ENCODE measurements around the gene PHIP. TPM values are rescaled to one million over a fixed set of nuclear protein-coding genes. Genes with fewer than 3 reads are reported as not detected.

Gene PHIP
- total RNA-seq, 1 donor from 2014 or later: 14.9 TPM

DNA sequence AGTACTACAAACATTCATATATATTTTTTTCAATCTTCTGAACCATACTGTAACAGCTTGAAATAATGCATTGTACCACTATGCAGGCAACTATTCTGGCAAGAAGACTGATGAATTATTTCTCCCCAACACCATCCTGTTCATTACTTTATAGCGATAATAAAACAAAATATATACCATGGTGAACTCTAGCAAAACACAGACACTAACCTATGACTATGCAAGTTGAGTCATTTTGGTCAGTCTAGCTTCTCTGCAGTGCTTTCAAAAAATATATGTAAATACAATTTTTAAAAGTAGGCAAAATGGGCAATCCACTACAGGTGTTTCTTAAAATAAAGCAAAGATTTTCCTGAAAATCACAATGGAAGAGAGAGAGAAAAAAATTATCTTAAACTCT is 20.3 kb downstream of the PHIP start:
- H3K4me3 ChIP-seq: no peak overlapping the region
- H3K36me3 ChIP-seq: peaks cover 18 to 45% of the 10 kb centered on the region in 2 donors
- H3K4me1 ChIP-seq: no peaks in the 10 kb centered on the region
- no peaks in the 10 kb centered on the region for H3K9me3 ChIP-seq
- H3K27ac ChIP-seq: no peak overlapping the region
- no peaks in the 10 kb centered on the region for H3K27me3 ChIP-seq
- intact Hi-C loops (cut with DNase I): no loop called here
- TF ChIP-seq, protein P1, sequence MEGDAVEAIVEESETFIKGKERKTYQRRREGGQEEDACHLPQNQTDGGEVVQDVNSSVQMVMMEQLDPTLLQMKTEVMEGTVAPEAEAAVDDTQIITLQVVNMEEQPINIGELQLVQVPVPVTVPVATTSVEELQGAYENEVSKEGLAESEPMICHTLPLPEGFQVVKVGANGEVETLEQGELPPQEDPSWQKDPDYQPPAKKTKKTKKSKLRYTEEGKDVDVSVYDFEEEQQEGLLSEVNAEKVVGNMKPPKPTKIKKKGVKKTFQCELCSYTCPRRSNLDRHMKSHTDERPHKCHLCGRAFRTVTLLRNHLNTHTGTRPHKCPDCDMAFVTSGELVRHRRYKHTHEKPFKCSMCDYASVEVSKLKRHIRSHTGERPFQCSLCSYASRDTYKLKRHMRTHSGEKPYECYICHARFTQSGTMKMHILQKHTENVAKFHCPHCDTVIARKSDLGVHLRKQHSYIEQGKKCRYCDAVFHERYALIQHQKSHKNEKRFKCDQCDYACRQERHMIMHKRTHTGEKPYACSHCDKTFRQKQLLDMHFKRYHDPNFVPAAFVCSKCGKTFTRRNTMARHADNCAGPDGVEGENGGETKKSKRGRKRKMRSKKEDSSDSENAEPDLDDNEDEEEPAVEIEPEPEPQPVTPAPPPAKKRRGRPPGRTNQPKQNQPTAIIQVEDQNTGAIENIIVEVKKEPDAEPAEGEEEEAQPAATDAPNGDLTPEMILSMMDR (IDR thresholded peaks at IDR 0.05): no peak
- DNase-seq (ENCODE audit: low spot score in 2 of 2): no peak

DNA sequence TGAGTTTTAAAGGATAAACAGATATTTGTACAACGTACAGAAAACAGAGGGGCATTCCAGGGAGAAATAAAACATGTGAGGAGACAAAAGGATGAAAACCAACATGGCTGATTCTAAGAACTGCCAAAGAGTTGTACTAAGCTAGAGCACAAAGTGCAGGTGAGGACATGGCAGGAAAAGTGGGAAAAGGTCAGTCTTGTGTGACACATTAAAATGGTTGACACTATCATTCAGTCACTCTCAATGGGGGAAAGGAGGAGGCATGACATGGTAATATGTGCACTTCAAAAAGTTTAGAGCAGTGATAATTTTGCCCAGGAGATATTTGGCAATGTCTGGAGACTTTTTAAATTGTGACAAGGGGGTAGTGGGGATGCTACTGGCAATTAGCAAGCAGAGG is 21.8 kb downstream of the PHIP start:
- H3K4me1 ChIP-seq: no peaks in the 10 kb centered on the region
- intact Hi-C loops (cut with DNase I): no loop called here
- H3K36me3 ChIP-seq: peaks cover 18 to 57% of the 10 kb centered on the region in 2 donors
- H3K4me3 ChIP-seq: no peak overlapping the region
- TF ChIP-seq, protein P1 (IDR thresholded peaks at IDR 0.05): no peak
- no peaks in the 10 kb centered on the region for H3K9me3 ChIP-seq
- H3K27me3 ChIP-seq: no peaks in the 10 kb centered on the region
- no peak for DNase-seq (ENCODE audit: low spot score in 2 of 2)
- H3K27ac ChIP-seq: no peak overlapping the region

DNA sequence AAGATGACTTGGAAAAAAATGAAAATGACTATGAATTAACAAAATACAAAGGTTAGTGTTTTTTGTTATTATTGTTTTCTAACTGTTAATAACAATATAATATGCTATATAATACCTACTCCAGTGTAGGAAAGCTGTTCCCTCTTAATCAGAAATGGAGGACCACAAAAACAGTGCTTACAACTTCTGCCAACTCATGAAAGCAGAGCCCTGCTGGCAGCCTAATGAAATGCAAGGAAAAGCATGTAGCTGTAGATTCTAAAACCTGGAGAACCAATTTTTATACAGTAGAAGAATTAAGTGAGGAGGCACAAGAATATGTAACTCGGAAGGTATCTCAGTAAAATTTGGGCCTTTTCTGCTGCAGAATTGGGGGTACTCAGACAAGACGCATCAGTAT is 29.4 kb downstream of the PHIP start:
- intact Hi-C loops (cut with DNase I): no loop called here
- Histone ChIP-seq H3K27ac (no peak overlapping the region), H3K9me3 (no peaks in the 10 kb centered on the region), H3K4me3 (no peak overlapping the region), H3K36me3 (peaks cover 6 to 19% of the 10 kb centered on the region in 2 donors), H3K4me1 (no peaks in the 10 kb centered on the region), H3K27me3 (no peaks in the 10 kb centered on the region)
- no peak for DNase-seq (ENCODE audit: low spot score in 2 of 2)
- TF ChIP-seq, protein P1 (IDR thresholded peaks at IDR 0.05): peak in 1 of 3 experiments; percentile 28

DNA sequence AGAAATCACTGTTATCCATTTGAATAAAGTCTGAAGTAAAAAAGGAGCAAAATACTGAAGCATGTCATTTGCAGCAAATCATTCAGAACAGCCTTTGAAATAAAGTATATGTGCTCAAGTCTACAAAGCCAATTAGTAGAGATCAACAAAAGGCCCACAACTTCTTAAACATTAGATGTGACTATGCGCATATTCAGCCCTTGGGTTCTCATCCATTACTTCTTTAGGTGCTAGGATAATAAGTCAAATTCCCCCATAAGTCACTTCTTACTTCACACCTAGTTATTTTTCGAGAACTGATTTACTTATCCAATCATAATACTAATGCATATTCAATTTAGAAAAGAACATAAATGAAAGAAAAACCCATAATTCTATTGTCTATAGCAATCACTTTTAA is 31.0 kb downstream of the PHIP start:
- peaks cover 3 to 8% of the 10 kb centered on the region in 2 donors for H3K36me3 ChIP-seq
- no peak for DNase-seq (ENCODE audit: low spot score in 2 of 2)

DNA sequence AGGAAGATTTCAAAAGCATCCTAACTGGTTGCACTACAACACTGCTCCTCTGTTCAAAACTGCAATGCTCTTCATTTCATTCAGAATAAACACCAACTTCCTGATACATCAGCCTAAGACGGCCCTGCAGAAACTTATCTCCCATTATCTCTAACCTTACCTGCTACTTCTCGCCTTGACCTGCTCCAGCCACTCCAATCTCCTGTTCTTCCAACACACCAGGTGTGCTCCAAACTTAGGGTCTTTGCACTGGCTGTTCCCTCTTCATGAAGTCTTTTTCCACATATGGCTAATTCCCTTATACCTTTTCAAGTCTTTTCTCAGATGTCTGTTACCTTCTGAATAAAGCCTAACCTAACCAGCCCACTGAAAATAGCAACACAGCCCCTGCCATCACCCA is 32.1 kb downstream of the PHIP start:
- intact Hi-C loops (cut with DNase I): no loop called here

More for the DNA sequence above, 31.0 kb downstream of the PHIP start:
- intact Hi-C loops (cut with DNase I): no loop called here
- TF ChIP-seq, protein P1 (IDR thresholded peaks at IDR 0.05): no peak
- Histone ChIP-seq H3K27ac (no peak overlapping the region), H3K27me3 (no peaks in the 10 kb centered on the region), H3K4me1 (no peaks in the 10 kb centered on the region), H3K4me3 (no peak overlapping the region), H3K9me3 (no peaks in the 10 kb centered on the region)

More for the DNA sequence above, 32.1 kb downstream of the PHIP start:
- Histone ChIP-seq H3K27ac (no peak overlapping the region), H3K4me3 (no peak overlapping the region), H3K9me3 (no peaks in the 10 kb centered on the region), H3K27me3 (no peaks in the 10 kb centered on the region), H3K4me1 (no peaks in the 10 kb centered on the region), H3K36me3 (peaks cover 3 to 8% of the 10 kb centered on the region in 2 donors)
- no peak for DNase-seq (ENCODE audit: low spot score in 2 of 2)
- TF ChIP-seq, protein P1 (IDR thresholded peaks at IDR 0.05): no peak
